ENCODE results near the gene BAZ2B.

The BAZ2B gene

GRCh38 chr2:159457589-159457988 lies 158.8 kb downstream of the BAZ2B start:
- no peak for DNase-seq

- DNase-seq = no peak
Observed at GRCh38 chr2:159456500-159457426, 159.6 kb downstream of the BAZ2B start.

- DNase-seq = no peak
Observed at GRCh38 chr2:159455330-159455918, 160.9 kb downstream of the BAZ2B start.

- no peak for DNase-seq
Observed at GRCh38 chr2:159454185-159454584, 162.2 kb downstream of the BAZ2B start.

GRCh38 chr2:159450180-159450579 lies 166.2 kb downstream of the BAZ2B start:
- no peak for DNase-seq

- no peak for DNase-seq
Observed at GRCh38 chr2:159449504-159450124, 166.7 kb downstream of the BAZ2B start.

- DNase-seq = no peak
Observed at GRCh38 chr2:159446817-159447216, 169.5 kb downstream of the BAZ2B start.

- DNase-seq = no peak
Observed at GRCh38 chr2:159446201-159446600, 170.1 kb downstream of the BAZ2B start.

- no peak for DNase-seq
Observed at GRCh38 chr2:159445307-159445706, 171.0 kb downstream of the BAZ2B start.

GRCh38 chr2:159444754-159445153 lies 171.6 kb downstream of the BAZ2B start:
- no peak for DNase-seq

GRCh38 chr2:159442159-159442852 lies 174.0 kb downstream of the BAZ2B start:
- no peak for DNase-seq

- no peak for DNase-seq
Observed at GRCh38 chr2:159441182-159441581, 175.2 kb downstream of the BAZ2B start.

GRCh38 chr2:159439421-159439820 lies 176.9 kb downstream of the BAZ2B start:
- no peak for DNase-seq

- DNase-seq = no peak
Observed at GRCh38 chr2:159438720-159439353, 177.5 kb downstream of the BAZ2B start.

- no peak for DNase-seq
Observed at GRCh38 chr2:159438284-159438683, 178.1 kb downstream of the BAZ2B start.

- no peak for DNase-seq
Observed at GRCh38 chr2:159432610-159433009, 183.7 kb downstream of the BAZ2B start.

GRCh38 chr2:159427048-159427447 lies 189.3 kb downstream of the BAZ2B start:
- DNase-seq = no peak

- no peak for DNase-seq
Observed at GRCh38 chr2:159419403-159419802, 196.9 kb downstream of the BAZ2B start.

GRCh38 chr2:159411460-159411859 lies 204.9 kb downstream of the BAZ2B start:
- no peak for DNase-seq

- no peak for DNase-seq
Observed at GRCh38 chr2:159410276-159410675, 206.1 kb downstream of the BAZ2B start.

- no peak for DNase-seq
Observed at GRCh38 chr2:159409116-159409800, 207.1 kb downstream of the BAZ2B start.

- no peak for DNase-seq
Observed at GRCh38 chr2:159402790-159403189, 213.6 kb downstream of the BAZ2B start.
